ENCODE data around the gene APCDD1. TPM values are rescaled to one million over a fixed set of nuclear protein-coding genes. Genes with fewer than 3 reads are reported as not detected.

The APCDD1 gene
- total and polyA plus RNA-seq, 2 experiments from 2014 or later, result 69.6 to 114 TPM

DNA sequence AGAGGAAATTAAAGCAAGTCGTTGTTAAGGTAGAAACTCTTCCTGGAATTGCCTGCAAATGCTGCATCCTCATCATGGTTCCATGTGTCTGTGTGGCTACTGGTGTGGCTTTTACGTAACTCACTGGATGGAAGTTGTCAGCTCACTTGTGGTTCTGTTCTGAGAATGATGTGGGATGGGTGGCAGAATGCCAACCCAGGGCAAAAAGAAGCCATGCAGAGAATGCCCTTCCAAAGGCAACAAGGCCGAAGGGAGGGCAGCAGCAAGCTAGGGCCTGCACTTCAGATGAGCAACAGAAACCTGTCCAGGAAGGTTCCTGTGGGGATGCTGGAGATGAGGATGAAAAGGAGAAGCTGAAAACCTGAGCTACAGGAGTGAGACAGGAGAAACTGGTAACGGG lies 61.0 kb downstream of the APCDD1 start:
- 77% methylated on average over 4 of the region's 4 CpGs for WGBS (ENCODE audit: low lambda C conversion rate, missing lambda C conversion rate)
- Histone ChIP-seq H4K20me1 (ENCODE audit: insufficient read depth, poor library complexity, severe bottlenecking) (no peaks in the 10 kb centered on the region), H3K36me3 (replicated peaks; ENCODE audit: insufficient read depth, low read depth) (no peaks in the 10 kb centered on the region), H3K27me3 (no peaks in the 10 kb centered on the region), H3K4me2 (no peak overlapping the region), H2AFZ (no peak overlapping the region), H3K4me3 (no peak overlapping the region), H3K4me1 (ENCODE audit: insufficient read depth) (peaks cover 9% of the 10 kb centered on the region), H3K9me3 (ENCODE audit: low read depth) (no peaks in the 10 kb centered on the region), H3K27ac (no peak overlapping the region), H3K79me2 (no peaks in the 10 kb centered on the region), H3K9me2 (replicated peaks; ENCODE audit: insufficient read depth) (no peaks in the 10 kb centered on the region)
- no peak for DNase-seq (ENCODE audit: low spot score)
- TF ChIP-seq, protein P1, sequence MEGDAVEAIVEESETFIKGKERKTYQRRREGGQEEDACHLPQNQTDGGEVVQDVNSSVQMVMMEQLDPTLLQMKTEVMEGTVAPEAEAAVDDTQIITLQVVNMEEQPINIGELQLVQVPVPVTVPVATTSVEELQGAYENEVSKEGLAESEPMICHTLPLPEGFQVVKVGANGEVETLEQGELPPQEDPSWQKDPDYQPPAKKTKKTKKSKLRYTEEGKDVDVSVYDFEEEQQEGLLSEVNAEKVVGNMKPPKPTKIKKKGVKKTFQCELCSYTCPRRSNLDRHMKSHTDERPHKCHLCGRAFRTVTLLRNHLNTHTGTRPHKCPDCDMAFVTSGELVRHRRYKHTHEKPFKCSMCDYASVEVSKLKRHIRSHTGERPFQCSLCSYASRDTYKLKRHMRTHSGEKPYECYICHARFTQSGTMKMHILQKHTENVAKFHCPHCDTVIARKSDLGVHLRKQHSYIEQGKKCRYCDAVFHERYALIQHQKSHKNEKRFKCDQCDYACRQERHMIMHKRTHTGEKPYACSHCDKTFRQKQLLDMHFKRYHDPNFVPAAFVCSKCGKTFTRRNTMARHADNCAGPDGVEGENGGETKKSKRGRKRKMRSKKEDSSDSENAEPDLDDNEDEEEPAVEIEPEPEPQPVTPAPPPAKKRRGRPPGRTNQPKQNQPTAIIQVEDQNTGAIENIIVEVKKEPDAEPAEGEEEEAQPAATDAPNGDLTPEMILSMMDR (IDR thresholded peaks at IDR 0.05; ENCODE audit: poor library complexity), result no peak
- TF ChIP-seq EZH2phosphoT487 (IDR thresholded peaks at IDR 0.05; ENCODE audit: low read depth, severe bottlenecking, unreplicated experiment) (no peak), EZH2 (IDR thresholded peaks at IDR 0.05; ENCODE audit: borderline replicate concordance) (no peak)

GRCh38 chr18:10516078-10516477 lies 61.6 kb downstream of the APCDD1 start:
- DNase-seq (ENCODE audit: low spot score), result no peak
- H4K20me1 ChIP-seq (ENCODE audit: insufficient read depth, poor library complexity, severe bottlenecking), result no peaks in the 10 kb centered on the region
- no peak overlapping the region for H3K4me3 ChIP-seq
- no peaks in the 10 kb centered on the region for H3K9me3 ChIP-seq (ENCODE audit: low read depth)
- no peaks in the 10 kb centered on the region for H3K36me3 ChIP-seq (replicated peaks; ENCODE audit: insufficient read depth, low read depth)
- no peaks in the 10 kb centered on the region for H3K27me3 ChIP-seq
- no peaks in the 10 kb centered on the region for H3K9me2 ChIP-seq (replicated peaks; ENCODE audit: insufficient read depth)
- TF ChIP-seq EZH2phosphoT487 (IDR thresholded peaks at IDR 0.05; ENCODE audit: low read depth, severe bottlenecking, unreplicated experiment) (no peak), EZH2 (IDR thresholded peaks at IDR 0.05; ENCODE audit: borderline replicate concordance) (no peak)
- TF ChIP-seq, protein P1 (IDR thresholded peaks at IDR 0.05; ENCODE audit: poor library complexity), result no peak
- no peak overlapping the region for H2AFZ ChIP-seq
- H3K4me2 ChIP-seq, result no peak overlapping the region
- no peak overlapping the region for H3K27ac ChIP-seq
- H3K4me1 ChIP-seq (ENCODE audit: insufficient read depth), result peaks cover 9% of the 10 kb centered on the region
- H3K79me2 ChIP-seq, result no peaks in the 10 kb centered on the region
- WGBS (ENCODE audit: low lambda C conversion rate, missing lambda C conversion rate), result 98% methylated on average over 2 of the region's 2 CpGs

GRCh38 chr18:10518595-10519255 lies 64.3 kb downstream of the APCDD1 start:
- Histone ChIP-seq H3K27me3 (no peaks in the 10 kb centered on the region), H3K4me1 (ENCODE audit: insufficient read depth) (peaks cover 9% of the 10 kb centered on the region), H4K20me1 (ENCODE audit: insufficient read depth, poor library complexity, severe bottlenecking) (no peaks in the 10 kb centered on the region), H3K4me2 (no peak overlapping the region), H3K9me2 (replicated peaks; ENCODE audit: insufficient read depth) (no peaks in the 10 kb centered on the region), H2AFZ (no peak overlapping the region), H3K9me3 (ENCODE audit: low read depth) (no peaks in the 10 kb centered on the region), H3K36me3 (replicated peaks; ENCODE audit: insufficient read depth, low read depth) (no peaks in the 10 kb centered on the region), H3K27ac (peak overlapping the region; percentile 15), H3K4me3 (no peak overlapping the region), H3K79me2 (no peaks in the 10 kb centered on the region)
- TF ChIP-seq, protein P1 (IDR thresholded peaks at IDR 0.05; ENCODE audit: poor library complexity), result peak; percentile 62
- no peak for TF ChIP-seq EZH2 (IDR thresholded peaks at IDR 0.05; ENCODE audit: borderline replicate concordance)
- 58% methylated on average over 12 of the region's 12 CpGs for WGBS (ENCODE audit: low lambda C conversion rate, missing lambda C conversion rate)
- peak; percentile 63 for DNase-seq (ENCODE audit: low spot score)

Data from hepatocyte (in vitro differentiated cells).